GF-D8 (cell line): ENCODE data around the gene AIRE.
"Not testable (repeated sequence)": the region's sequence is repeated elsewhere in the genome, so short reads cannot be mapped to it uniquely, and the experiment has no call there.

Source experiments
- DNase-seq: peaks from one replicate; lab custom pipeline; 2025; lab: John Stamatoyannopoulos, UW

The AIRE gene

GRCh38 chr21:44338971-44339910, 53.6 kb downstream of the AIRE start, which contains the start of gene CFAP410:
Gene CFAP410 (minus strand): TSS chr21:44339390. CDS start chr21:44339194, 196 bp downstream.
- DNase-seq: peak; percentile 92

- DNase-seq: not testable (repeated sequence)
Measured at GRCh38 chr21:44341726-44342458, 56.2 kb downstream of the AIRE start.

- DNase-seq: not testable (repeated sequence)
Measured at GRCh38 chr21:44342981-44343380, 57.3 kb downstream of the AIRE start.

GRCh38 chr21:44344541-44345183, 59.0 kb downstream of the AIRE start:
- DNase-seq: no peak

- no peak for DNase-seq
Measured at GRCh38 chr21:44345495-44345894, 59.8 kb downstream of the AIRE start.

GRCh38 chr21:44347911-44348451, 62.3 kb downstream of the AIRE start:
- no peak for DNase-seq
